Stimulated activated CD4-positive, alpha-beta T cell treated with anti-CD3 and anti-CD28 coated beads, Interleukin-15, amount 100 ng/mL, for 48 hours (primary cell): ENCODE measurements around the gene PMEPA1.

Source experiments
- DNase-seq, 2 donors: peaks; one replicate each; pipeline ENCODE4 v3.0.0-alpha.2; 2020; ENCODE audit warnings: low read depth in 2 of 2

The PMEPA1 gene

DNA sequence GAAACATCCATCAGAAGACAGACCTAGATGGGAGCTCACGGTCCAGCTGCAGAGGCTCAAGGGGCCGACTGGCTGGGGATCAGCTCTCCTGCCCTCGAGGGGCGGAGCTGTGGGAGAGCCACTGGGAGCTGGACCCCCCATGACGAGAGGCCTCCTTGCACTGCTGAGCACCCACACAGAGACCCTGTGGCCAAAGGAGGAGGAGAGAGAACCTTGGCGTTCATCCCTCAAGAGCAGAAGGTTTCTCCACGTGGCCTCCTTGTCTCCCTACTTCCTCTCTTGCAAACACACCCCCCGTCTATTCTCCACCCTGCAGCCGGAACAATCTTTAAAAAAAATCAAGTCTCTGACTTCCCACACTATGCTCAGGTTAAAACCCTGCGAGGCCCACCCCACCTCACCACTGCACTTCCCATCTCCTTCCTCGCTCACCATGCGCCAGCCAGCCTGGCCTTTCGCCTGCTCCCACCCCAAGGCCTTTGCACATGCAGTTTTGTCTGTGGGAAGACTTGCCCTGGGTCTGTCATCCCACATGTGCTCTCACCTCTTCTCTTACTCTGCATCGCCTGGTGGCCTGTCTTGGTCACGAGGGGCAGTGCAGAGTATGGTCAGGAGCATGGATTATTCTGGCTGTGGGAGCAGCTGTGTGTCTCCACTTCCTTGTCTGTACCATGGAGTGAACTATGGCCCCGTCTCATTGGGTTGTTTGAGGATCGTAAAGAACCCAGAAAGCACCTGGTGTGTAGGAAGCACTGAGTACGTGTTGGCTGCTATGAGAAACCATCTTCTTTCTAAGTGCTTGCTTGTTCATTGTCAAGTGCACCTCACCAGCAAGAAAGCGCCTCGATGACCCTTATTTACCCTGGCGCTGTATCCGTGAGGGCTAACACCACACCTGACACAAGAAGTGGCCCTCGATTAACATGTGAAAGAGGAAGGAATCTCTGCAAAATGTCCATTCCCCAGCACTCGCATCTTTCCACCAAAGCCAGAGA is 32.9 kb downstream of the PMEPA1 start:
- no peak for DNase-seq

DNA sequence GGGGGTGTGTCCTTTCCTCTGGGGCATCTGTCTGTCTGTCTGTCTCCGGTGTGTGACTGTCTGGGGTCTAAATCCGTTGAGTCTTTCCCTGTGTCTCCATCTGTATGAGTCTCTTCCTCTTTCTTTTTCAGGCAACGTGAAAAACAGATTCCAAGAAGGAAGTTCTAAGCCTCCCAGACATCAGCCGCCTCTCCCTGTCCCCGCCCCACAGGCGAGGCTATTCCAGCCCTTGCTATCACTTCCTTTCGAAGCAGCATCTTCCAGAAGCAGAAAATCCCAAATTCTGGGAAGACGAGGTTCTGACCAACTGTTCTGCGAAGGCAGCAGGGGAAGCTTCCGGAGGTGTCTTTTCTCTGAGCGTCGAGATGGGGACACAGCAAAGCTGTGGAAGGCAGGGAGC is 34.0 kb downstream of the PMEPA1 start:
- DNase-seq, result no peak

GRCh38 chr20:57672953-57673575 is 36.8 kb downstream of the PMEPA1 start:
- DNase-seq, result no peak

GRCh38 chr20:57672164-57672563 is 37.7 kb downstream of the PMEPA1 start:
- DNase-seq, result no peak

DNA sequence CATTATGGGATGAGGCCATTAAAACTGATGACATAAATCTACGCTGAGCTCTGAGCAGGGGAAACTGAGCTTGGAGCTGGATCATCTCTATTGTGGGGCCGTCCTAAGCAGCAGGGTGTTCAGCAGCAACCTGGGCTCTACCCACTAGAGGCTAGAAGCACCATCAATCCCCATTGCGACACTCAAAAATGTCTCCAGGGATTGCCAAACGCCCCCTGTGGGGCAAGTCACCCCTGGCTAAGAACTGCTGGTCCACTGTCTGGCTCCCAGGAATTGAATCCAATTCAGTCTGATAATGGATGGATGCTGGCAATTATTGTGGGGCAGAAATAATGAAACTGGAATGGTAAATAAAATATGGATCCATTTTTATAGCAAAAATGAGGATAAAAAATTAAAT is 38.2 kb downstream of the PMEPA1 start:
- no peak for DNase-seq

GRCh38 chr20:57671072-57671391 is 38.8 kb downstream of the PMEPA1 start:
- no peak for DNase-seq

DNA sequence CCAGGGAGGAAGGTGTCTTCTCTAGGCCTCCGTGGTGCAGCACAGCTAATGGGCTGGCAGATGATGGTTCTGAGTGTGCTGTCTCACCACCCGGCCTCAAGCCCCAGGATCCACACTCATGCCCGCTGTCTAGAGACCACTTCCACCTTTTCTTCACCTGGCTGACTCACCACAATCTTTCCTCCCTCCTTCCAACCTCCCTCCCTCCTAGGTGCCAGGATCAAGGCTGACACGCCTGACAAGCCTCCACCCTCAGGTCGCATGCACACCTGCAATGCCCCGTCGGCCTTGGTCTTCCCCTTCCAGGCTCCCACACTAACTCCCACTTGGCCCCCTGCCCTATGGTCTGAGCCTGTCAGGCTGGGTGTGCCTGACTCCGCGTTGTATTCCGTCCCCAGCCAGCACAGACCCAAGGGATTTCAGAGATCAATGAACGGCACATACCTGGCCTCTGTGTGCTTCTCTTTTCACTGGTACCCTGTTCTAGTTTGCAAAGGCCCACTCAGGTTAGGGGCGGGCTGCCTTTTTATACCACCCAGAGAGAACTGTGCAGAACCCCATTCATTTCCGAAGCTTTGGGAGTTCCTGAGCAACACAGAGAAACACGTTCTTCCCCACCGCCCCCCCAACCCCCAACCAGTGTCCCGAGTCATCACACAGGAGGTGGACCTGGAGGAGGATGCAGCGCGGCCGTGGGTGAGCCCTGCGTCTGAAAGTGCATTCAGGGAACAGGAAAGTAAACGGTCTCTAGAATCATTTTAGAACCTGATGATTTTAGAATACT is 39.3 kb downstream of the PMEPA1 start:
- DNase-seq, result no peak

GRCh38 chr20:57669632-57670031 is 40.2 kb downstream of the PMEPA1 start:
- no peak for DNase-seq

DNA sequence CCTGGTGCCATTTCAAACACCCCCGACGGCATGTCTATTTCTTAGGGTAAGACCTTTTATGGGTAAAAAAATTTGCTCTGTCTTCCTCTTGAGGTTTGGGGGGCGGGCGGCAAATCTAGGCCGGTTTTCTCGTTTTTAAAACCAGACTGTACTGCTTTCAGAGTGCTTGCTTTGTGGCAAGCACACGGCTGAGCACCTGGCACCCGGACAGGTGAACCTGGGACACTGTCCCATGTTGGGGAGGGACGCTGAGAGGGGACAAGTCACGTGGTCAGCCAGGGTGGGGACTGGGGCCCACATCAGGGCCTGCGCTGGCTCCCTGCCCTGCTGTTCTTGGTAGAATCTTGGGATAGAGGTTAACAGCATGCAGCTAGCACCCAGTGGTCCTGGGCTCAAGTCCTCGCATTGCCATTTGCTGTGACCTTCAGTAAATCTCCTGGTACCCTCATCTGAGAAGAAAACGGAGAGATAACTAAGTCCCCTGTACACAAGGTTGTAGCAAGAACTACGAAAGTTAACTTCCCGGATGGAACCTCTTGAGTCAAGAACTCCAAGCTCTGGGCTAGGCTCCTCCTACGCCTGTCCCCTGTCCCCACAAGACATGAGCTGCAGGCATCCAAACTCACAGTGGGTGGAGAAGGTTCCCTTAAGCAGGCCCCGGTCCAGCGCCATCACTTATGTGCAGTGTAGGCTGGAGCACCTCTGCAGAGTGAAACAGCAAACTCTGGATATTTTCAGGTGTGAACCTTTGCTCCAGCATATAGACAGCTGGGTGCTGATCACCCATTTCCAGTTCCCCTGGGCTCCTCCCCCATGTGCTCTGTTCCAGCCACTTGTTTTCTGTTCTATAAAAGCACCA is 41.7 kb downstream of the PMEPA1 start:
- no peak for DNase-seq

- DNase-seq, result no peak
These were observed 42.4 kb downstream of the PMEPA1 start for GRCh38 chr20:57667388-57667787.

DNA sequence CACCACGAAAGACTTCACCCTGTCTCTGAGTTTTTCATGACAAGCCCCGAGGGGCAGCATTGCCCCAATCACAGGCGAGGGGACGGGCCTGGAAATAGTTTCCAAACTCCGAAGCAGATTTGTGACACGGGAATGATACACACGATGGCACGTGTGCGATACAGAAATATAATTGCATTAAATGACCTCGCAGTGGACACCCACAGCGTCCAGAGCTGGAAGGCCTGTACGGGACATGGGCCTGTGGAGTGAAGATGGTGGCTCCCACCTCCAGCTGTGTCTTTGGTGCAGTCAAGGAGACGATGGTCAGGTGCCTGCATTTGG is 43.0 kb downstream of the PMEPA1 start:
- no peak for DNase-seq

DNA sequence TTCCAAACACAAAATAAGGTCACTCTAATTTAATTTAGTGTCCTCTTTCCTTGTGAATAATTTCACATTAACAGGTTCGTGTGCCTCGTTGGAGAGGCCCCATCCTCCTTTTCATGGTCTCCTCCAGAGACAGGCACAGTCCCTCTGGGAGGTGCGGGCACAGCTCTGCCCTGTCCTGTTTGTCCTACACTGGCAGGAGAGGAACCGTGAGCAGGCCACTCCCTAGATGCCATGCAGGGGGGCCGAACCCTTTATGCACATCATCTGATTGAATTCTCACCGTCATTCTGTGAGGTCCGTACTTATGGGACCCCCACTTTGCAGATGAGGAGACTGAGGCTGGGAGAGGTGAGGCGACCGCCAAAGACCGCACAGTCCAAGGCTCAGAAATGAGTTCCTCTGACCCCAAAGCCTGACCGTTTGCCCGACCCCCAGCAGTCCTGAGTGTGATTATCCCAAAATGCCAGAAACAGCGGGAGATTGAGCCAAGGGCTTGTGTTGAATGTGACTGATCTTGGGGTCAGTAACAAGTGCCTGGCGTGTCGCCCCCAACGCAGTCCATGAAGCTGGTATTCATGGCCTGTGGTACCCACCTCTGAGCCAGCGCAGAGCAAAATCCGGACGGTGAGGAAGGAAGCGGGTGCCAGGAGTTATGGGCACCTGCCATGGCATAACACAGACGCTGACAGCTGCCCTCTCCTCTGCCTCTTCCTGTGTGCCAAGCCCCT is 43.5 kb downstream of the PMEPA1 start:
- DNase-seq, result no peak

- DNase-seq, result no peak
These were observed 44.2 kb downstream of the PMEPA1 start for GRCh38 chr20:57665589-57665971.

DNA sequence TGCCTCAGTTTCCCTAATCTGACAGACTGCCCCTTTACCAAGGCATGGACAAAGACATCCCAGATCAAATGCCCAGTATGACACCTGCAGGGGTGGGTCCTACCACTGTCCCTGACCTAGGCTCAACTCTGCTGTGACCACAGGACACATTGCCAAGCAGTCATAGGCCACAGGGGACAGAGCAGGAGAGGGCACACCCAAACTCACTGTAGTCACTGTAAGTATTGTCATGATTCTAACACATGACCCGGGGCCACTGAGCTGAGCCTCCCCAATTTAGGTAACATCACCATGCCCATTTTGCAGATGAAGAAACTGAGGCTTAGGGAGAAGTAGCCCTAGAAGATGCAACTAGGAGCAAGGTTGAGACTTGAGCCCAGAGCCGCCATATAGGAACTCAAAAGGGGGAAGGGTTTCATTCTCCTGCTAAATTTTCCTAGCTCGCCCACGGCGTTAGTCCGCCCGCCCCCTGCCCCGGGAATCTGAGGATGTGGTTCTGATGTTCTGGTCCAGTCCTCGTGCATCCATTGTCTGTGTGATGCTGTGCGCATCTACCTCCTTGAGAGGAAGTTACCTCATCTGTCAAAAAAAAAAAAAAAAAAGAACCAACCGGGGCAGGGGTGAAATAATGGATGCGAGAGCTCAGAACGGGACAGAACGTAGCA is 44.8 kb downstream of the PMEPA1 start:
- no peak for DNase-seq

- no peak for DNase-seq
These were observed 45.3 kb downstream of the PMEPA1 start for GRCh38 chr20:57664476-57664875.

GRCh38 chr20:57663681-57664451 is 45.9 kb downstream of the PMEPA1 start:
- DNase-seq, result no peak

GRCh38 chr20:57663241-57663640 is 46.6 kb downstream of the PMEPA1 start:
- DNase-seq, result no peak

- DNase-seq, result no peak
These were observed 47.2 kb downstream of the PMEPA1 start for GRCh38 chr20:57662456-57663240.
